IMR-90 (cell line): ENCODE data around the gene EFEMP2.

Experiments used
- CEBPB ChIP-seq: IDR thresholded peaks from 2 replicates; pipeline ENCODE4 v1.6.1; 2012; ENCODE audit warnings: low read depth, low read length, improper control_type of control experiment
- CTCF ChIP-seq: conservative IDR thresholded peaks from 2 replicates; pipeline ENCODE4 v1.5.1; 2012; ENCODE audit warnings: mild to moderate bottlenecking, low read depth, low read length, improper control_type of control experiment
- FOS ChIP-seq: fragments of 150-350 bp; IDR thresholded peaks from 2 replicates; pipeline ENCODE4 v1.6.1; 2016; ENCODE audit warnings: low read depth, low read length
- MAFK ChIP-seq: IDR thresholded peaks from 2 replicates; pipeline ENCODE4 v1.6.1; 2012; ENCODE audit warnings: low read depth, low read length, improper control_type of control experiment
- MXI1 ChIP-seq: IDR thresholded peaks from 2 replicates; pipeline ENCODE4 v1.6.1; 2012; ENCODE audit warnings: low read depth, mild to moderate bottlenecking, low read length, moderate library complexity, borderline replicate concordance
- POLR2A ChIP-seq: IDR thresholded peaks from 2 replicates; pipeline ENCODE4 v1.6.1; 2012; ENCODE audit warnings: mild to moderate bottlenecking, low read depth, low read length
- RAD21 ChIP-seq: IDR thresholded peaks from 2 replicates; pipeline ENCODE4 v1.6.1; 2012; ENCODE audit warnings: low read length, improper control_type of control experiment

DNA sequence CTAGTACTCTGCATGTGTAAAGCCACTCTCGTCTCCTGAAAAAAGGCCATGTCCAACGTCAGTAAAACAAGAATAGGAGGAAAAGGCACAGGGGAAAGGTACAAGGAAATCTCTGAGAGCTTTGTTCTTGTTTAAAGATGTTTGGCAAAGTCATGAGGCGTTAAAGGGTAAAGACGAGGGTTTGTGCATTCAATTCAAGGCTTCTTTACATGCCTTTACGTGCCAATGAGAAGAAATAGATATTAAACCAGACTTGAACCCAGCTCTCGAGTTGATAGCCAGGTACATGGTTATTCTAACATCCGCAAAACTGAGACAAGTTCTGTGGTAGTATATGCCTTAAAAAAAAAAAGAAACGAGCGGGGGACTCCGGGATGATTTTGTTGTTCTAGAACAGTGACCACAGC lies 13.9 kb downstream of the EFEMP2 start:
- no peak for TF ChIP-seq CTCF
- no peak for TF ChIP-seq POLR2A
- no peak for TF ChIP-seq RAD21
- TF ChIP-seq FOS: no peak
- TF ChIP-seq MAFK: no peak
- TF ChIP-seq CEBPB: no peak
- no peak for TF ChIP-seq MXI1
